NCI-H2196 treated with DMSO at 0.1 percent for 48 hours (cell line): ENCODE data around the gene BEST4.
A peak's percentile ranks its signal among the peaks of the same experiment; 100 is the strongest.
"Not testable (repeated sequence)": the region's sequence is repeated elsewhere in the genome, so short reads cannot be mapped to it uniquely, and the experiment has no call there.

Source experiments
- DNase-seq: peaks from one replicate; lab custom pipeline; 2025; ENCODE audit not compliant: unreplicated experiment; lab: John Stamatoyannopoulos, UW

Gene BEST4

DNA sequence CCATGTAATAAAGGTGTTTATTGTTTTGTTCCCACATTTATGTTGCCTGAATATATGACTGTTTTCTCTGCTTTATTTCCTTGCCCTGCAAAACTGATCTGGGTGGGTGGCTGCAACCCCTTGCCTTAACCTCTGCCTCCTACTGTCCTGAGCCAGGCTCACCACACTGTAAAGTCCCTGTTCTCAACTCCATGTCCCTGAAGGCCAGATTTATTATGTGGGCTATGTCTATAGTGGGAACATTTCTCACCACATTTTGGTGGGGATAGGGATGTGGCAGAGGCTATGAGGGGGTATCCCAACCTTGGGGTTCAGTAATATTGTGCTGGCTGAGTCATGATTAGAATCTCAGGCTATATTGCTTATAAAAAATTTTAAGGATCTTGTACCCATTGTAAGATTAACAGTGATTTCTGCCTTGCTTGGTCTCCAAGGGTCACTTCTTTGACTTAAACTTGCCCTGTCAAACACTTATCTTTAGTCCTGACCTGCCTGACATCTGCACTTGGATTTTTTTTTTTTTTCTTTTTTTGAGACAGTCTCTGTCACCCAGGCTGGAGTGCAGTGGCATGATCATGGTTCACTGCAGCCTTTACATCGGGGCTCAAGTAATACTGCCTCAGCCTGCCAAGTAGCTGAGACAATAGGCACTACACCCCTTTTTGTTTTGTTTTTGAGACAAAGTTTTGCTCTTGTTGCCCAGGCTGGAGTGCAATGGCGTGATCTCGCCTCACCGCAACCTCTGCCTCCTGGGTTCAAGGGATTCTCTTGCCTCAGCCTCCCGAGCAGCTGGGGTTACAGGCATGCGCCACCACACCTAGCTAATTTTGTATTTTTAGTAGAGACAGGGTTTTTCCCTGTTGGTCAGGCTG is 9.0 kb downstream of the BEST4 start:
- no peak for DNase-seq

DNA sequence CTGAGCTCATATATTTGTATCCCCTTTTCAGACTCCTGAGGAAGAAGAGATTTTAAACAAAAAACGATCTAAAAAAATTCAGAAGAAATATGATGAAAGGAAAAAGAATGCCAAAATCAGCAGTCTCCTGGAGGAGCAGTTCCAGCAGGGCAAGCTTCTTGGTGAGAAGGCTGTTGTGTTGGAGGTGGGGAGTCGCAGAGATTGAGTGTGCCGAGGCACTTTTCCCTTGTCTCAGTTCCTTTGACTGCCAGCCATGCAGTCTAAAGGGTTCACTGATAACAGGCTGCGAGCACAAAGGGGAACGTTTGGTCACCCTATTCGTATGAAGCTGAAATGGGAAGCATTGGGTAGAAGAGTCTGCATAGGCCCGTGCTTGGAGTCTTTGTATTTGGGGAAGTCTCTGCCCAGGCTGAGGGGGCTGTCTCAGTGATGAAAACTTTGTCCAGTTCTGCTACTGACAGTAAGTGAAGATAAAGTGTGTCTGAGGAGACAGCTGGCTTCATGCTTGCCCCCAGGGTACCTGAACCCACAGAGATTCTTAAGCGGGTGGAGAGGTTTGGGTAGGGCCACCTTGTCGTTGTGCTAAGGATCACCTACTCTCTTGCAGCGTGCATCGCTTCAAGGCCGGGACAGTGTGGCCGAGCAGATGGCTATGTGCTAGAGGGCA is 9.9 kb downstream of the BEST4 start:
- DNase-seq = no peak

DNA sequence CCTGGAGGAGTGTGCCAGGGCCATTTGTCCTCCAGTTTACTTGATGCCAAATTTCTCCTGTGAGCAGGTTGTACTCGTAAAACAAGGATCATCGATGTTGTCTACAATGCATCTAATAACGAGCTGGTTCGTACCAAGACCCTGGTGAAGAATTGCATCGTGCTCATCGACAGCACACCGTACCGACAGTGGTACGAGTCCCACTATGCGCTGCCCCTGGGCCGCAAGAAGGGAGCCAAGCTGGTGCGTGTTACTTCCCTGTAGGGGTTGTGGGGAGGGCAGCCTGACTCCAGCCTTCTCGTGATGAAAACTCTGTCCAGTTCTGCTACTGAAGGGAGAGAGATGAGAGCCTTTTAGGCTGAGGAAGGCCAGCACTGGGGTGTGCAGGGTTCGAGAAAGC is 10.4 kb downstream of the BEST4 start:
- no peak for DNase-seq

DNA sequence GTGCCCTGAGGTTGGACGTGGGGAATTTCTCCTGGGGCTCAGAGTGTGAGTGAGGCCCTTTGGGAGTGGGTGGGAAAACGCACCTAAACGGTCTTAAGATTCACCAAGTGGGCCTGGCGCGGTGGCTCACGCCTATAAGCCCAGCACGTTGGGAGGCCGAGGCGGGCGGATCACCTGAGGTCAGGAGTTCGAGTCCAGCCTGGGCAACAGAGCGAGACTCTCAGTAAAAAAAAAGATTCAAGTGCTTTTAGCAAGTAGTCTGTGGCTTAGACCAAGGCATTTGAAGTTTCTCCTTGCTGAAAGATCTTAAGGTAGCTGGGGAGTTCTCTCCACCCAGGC is 11.3 kb downstream of the BEST4 start:
- no peak for DNase-seq

DNA sequence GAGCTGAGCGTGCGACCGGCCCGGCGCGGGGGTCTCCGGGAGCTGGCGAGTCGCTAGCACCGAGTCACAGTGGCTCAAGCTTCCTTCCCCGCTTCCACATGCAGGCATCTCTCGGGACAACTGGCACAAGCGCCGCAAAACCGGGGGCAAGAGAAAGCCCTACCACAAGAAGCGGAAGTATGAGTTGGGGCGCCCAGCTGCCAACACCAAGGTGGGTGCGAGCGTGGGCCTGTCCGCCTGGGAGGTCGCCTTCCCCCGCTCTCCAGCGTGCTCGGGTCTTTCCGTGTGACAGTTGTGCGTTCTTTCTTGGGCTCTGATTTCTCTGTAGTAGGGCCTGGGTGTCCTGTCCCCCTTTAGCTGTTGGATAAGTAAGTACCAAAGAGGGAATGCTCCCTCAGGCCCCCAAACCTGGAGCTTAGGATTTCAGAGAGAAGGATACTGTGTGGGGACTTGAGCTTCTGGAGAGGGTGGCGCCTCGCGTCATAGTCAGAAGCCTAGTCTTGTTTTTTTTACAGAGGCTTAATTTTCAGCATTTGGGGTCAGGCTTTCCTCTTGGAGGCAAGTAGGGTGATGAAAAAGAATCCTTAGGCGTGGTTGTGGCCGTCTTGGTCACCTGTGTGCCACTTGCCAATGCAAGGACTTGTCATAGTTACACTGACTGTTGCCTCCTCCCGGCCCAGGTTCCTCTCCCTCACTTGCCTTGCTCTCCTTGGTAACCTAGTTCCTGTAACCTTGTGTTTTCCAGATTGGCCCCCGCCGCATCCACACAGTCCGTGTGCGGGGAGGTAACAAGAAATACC is 11.8 kb downstream of the BEST4 start:
- DNase-seq = no peak

DNA sequence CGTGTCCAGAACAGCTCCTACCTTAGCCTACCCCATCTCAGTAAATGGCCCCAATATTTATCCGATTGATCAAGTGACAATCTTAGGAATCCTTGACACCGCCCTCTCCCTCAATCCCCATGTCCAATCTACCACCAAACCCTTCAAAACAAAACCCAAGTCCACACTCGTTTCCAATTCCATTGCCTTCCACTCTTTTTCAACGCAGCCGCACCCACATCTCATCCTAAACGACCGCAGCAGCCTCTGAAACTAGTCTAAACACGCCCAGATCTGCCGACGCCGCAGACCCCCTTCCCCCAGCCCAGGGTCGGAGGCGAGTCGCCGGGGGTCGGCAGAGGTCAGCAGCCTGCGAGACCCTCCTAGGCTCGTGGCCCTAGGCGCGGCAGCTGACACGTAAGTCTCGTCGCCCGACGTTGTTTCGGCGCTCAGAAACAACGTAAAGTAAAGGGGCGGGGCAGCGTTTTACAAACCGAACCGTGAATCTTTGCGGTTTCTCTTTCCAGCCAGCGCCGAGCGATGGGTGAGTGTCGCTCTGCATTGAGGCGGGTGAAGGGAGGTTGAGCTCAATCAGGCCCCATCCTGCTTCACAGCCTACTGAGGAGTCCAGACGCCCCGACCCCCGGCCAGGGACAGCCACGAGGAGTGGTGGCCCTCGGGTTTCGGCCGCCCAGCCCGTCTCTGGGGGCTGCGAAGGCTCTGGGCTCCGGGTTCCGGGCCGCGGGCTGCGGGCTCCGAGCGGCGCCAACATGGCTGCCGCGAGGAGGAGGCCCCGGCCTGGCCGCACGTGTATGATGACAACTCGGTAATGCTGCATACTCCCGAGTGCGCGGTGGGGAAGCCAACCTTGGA is 12.7 kb downstream of the BEST4 start, which contains the start of gene RPS8:
TSS of gene RPS8 (plus strand) at position 463 of the 852 bp plus-strand sequence. CDS start at position 520, 57 bp downstream.
- peak; percentile 84 for DNase-seq

DNA sequence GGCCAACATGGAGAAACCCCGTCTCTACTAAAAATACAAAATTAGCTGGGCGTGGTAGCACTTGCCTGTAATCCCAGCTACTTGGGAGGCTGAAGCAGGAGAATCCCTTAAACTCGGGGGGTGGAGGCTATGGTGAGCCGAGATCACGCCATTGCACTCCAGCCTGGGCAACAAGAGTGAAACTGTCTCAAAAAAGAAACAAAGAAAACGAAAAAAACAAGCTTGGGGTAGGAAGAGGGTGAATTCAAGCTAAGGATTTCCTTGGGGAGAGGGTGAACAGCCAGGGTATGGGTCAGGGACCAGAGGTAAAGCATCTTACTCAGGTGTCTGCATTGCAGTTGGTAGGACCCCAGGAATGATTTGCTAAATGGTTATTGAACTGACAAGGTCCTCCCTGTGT is 21.5 kb downstream of the BEST4 start:
- DNase-seq = not testable (repeated sequence)

DNA sequence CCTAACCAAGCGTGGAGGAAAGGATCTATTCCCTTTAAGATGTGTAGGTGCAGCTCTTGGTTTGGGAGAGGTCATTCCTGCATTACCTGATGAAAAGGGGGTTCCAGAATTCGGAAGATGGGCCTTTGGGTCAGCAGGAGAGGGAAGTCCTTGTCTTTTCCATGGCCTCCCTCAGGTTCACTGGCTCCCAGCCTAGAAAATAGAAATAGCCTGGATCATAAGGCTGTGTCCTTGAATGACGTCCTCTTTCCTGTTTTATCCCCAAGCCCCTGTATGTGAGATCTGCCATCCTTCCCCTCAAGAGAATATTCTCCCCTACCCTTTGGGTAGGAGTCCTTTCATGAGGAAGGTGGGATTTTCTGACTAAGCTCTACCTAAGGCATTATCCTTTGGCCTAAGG is 27.1 kb downstream of the BEST4 start:
- DNase-seq = no peak

DNA sequence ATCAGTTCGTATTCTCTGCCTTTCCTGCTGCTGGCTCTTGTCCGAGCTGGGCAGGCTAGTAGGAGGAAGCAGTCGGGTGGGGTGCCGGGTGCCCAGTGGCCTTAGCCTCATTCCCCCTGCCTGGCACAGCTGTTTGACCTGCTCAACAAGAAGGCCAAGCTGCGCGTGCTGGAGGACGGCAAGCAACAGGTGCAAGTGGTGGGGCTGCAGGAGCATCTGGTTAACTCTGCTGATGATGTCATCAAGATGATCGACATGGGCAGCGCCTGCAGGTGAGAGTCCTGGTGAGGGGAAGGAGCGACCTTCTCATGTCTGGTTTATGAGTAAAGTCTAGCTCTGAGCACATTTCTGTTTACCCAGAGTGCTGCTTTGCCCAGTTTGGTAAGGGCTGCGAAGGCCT is 28.9 kb downstream of the BEST4 start:
- DNase-seq = no peak

DNA sequence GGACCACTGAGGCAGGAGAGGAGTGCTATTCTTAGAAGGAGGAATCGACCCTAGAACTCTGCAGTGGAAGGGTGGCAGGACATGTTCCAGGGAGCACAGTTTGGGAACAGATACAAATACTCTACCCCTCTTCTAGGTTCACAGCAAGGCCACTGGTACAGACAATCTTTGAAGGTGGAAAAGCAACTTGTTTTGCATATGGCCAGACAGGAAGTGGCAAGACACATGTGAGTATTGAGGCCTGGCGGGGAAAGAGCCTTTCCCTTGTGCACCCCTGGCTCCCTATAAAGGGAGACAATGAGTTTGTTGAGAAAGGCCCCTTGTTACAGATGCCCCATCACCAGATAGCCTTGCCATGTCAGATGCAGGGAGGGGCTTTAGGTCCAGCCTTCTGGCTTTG is 30.6 kb downstream of the BEST4 start:
- no peak for DNase-seq

DNA sequence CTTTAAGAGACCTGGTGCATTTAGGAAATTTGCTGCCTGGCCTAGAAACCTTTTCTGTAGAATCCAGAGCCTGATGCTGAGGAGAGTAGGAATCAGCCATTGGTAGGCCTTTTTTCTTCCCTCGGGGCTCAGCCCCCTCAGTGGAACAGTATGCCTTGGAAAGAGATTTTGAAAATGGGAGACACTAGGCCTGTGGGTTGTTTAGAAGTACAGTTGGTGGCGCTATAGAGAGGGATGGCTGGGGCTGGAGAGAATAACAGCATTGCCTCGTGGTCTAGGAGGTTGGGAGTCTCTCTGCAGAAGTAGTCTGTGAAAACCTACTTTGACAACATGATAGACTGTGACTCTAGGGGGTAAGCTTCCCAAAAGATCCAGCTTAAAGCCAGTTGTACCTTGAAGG is 40.1 kb downstream of the BEST4 start:
- no peak for DNase-seq

DNA sequence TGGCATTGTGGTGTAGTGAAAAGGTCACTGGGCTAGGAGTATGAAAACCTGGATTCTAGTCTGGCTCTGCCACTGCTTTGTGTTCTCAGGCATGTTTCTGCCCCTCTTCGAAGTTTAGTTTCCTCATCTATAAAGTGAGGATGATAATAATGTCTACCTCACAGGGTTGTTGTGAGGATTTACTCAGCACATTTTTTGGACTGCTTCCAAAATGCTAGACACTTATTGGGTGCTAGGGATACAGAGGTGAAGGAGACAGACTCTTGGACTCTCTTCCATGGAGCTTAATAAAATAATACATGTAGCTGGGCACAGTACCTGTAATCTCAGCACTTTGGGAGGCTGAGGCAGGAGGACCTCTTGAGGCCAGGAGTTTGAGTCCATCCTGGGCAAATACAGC is 44.8 kb downstream of the BEST4 start:
- DNase-seq = no peak

DNA sequence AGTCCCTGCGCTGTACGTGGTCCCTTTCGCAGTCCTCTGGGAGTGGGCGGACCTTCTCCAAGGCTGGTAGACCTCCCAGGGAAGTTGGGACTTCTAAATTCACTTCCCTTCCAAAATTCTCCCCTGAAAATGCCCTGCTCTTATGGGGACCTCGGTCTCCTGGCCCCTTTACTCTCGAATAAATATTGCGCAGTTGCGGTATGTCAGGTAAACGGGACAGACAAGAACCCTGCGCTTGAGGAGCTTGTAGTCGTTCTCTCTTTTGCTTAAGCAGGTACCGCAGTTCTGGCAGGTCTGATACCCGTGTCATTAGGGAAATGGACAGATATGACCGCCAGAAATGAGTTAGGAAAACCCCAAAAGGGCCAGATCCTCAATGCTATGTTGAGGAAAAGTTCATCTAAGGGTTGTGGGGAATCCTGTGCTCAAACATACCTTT is 47.8 kb downstream of the BEST4 start:
- DNase-seq = no peak

DNA sequence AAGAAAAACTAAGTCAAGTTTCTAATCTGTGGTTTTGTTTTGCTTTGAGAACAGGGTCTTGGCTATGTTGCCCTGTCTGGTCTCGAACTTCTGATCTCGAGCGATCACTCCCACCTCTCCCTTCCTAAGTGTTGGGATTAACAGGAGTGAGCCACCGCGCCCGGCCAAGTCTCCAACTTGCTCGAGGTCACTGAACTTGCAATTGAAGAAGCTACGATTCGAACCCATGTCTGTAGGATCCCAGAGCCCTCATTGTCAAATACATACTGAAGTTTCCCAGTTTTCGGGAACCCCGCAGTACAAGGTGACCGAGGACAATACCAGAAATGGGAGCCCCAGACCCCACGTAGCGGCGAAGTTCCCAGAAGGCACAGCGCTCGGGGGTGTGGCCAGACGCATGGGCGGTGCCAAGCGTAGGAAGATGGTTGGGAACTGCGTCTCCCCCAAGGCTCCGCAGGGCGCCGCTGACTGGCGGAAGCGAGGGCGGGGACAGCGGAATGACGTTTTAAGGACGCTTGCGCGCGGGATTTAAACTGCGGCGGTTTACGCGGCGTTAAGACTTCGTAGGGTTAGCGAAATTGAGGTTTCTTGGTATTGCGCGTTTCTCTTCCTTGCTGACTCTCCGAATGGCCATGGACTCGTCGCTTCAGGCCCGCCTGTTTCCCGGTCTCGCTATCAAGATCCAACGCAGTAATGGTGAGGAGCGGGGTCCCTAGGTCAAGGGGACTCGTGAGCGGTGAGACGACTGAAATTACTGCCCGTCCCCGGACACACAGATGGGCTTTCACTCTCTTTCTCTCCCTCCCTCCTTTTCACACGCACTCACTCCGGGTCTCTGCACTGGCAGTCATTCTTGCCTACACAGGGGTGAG is 48.4 kb downstream of the BEST4 start, which contains the start of gene KIF2C:
TSS of gene KIF2C (plus strand) at position 531 of the 872 bp plus-strand sequence. CDS start at position 627, 96 bp downstream.
- peak; percentile 94 for DNase-seq

DNA sequence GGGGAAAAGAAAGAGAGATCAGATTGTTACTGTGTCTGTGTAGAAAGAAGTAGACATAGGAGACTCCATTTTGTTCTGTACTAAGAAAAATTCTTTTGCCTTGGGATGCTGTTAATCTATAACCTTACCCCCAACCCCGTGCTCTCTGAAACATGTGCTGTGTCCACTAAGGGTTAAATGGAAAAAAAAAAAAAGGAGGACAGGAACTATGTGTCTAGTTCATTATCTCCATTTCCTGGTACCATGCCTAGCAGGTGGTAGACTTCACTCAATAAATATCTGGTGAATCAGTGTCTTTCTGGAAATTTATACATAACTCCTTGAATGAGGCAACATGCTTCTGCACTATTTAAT is 49.0 kb downstream of the BEST4 start:
- DNase-seq = not testable (repeated sequence)

DNA sequence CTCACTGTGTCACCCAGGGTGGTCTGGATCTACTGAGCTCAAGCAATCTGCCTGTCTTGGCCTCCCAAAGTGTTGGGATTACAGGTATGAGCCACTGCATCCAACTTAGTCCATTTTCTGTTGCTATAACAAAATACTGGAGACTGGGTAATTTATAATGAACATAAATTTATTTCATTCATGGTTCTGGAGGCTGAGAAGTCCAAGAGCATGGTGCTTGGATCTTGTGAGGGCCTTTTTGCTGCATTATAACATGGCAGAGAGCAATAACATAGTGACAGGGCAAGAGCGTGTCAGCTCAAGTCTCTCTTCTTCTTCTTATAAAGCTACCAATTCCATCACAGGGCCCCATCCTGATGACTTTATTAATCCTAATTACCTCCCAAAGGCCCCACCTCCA is 52.0 kb downstream of the BEST4 start:
- no peak for DNase-seq

DNA sequence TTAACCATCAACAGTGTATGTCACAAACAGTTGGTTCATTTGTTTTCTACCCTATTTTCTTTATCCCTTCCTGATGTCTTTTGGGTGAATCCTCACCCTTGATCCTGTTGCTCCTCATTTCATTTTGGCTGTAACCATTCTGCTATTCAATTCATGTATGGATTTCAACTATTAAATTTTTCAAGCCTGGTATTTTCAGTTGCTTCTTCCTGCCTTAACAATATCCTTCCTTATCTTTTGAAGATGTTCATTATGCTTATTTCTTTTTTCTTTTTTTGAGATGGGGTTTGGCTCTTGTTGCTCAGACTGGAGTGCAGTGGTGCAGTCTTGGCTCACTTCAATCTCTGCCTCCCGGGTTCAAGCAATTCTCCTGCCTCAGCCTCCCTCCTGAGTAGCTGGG is 54.2 kb downstream of the BEST4 start:
- no peak for DNase-seq
